ENCODE results near the gene TOE1.

DNA sequence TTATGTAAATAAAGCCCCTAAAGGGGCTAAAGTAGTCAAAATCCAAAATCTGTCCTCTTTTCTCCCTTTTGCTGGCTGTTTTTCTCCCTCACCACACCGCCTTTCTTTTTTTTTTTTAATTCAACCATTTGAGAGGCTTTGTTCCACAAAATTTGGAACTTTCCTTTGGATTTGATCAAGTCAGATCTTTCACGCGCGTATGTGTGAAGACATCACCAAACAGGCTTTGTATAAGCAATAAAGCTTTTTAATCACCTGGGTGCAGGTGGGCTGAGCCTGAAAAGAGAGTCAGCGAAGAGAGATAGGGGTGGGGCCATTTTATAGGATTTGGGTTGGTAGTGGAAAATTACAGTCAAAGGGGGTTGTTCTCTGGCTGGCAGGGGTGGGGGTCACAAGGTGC is 18.5 kb upstream of the TOE1 start:
- TF ChIP-seq CTCF (IDR thresholded peaks at IDR 0.05): no peak
- TF ChIP-seq POLR2A (IDR thresholded peaks at IDR 0.05): no peak
- TF ChIP-seq POLR2AphosphoS5 (IDR thresholded peaks at IDR 0.05): no peak
- no peak for TF ChIP-seq EP300 (IDR thresholded peaks at IDR 0.05)

All from upper lobe of left lung (tissue), 4 donors.